Measurements from ENCODE around the gene SCN3A.

The SCN3A gene

GRCh38 chr2:165109915-165110314 is 93.9 kb downstream of the SCN3A start:
- no peak for DNase-seq

- DNase-seq, result no peak
Observed at GRCh38 chr2:165105926-165106325, 97.9 kb downstream of the SCN3A start.

- no peak for DNase-seq
Observed at GRCh38 chr2:165087933-165088901, 115.6 kb downstream of the SCN3A start.

- DNase-seq, result no peak
Observed at GRCh38 chr2:165086337-165086736, 117.5 kb downstream of the SCN3A start.

- no peak for DNase-seq
Observed at GRCh38 chr2:165083326-165083725, 120.5 kb downstream of the SCN3A start.

- no peak for DNase-seq
Observed at GRCh38 chr2:165082479-165082878, 121.4 kb downstream of the SCN3A start.

GRCh38 chr2:165081276-165081675 is 122.6 kb downstream of the SCN3A start:
- DNase-seq, result no peak

- DNase-seq, result no peak
Observed at GRCh38 chr2:165079432-165079831, 124.4 kb downstream of the SCN3A start.

GRCh38 chr2:165078913-165079312 is 124.9 kb downstream of the SCN3A start:
- no peak for DNase-seq

GRCh38 chr2:165074884-165075283 is 129.0 kb downstream of the SCN3A start:
- DNase-seq, result no peak

- DNase-seq, result no peak
Observed at GRCh38 chr2:165074323-165074722, 129.5 kb downstream of the SCN3A start.

GRCh38 chr2:165070076-165070475 is 133.8 kb downstream of the SCN3A start:
- DNase-seq, result no peak

GRCh38 chr2:165069151-165069550 is 134.7 kb downstream of the SCN3A start:
- no peak for DNase-seq

GRCh38 chr2:165068487-165068757 is 135.4 kb downstream of the SCN3A start:
- DNase-seq, result no peak

GRCh38 chr2:165067643-165068486 is 136.0 kb downstream of the SCN3A start:
- DNase-seq, result no peak

GRCh38 chr2:165064743-165065142 is 139.1 kb downstream of the SCN3A start:
- no peak for DNase-seq

- DNase-seq, result no peak
Observed at GRCh38 chr2:165060411-165060810, 143.4 kb downstream of the SCN3A start.

- DNase-seq, result no peak
Observed at GRCh38 chr2:165058476-165059265, 145.2 kb downstream of the SCN3A start.

- DNase-seq, result no peak
Observed at GRCh38 chr2:165057931-165058330, 145.9 kb downstream of the SCN3A start.

GRCh38 chr2:165057308-165057707 is 146.5 kb downstream of the SCN3A start:
- no peak for DNase-seq

- no peak for DNase-seq
Observed at GRCh38 chr2:165056564-165056963, 147.3 kb downstream of the SCN3A start.

- no peak for DNase-seq
Observed at GRCh38 chr2:165055082-165055851, 148.6 kb downstream of the SCN3A start.
